Heart right ventricle (tissue), 16 donors: ENCODE measurements around the gene CAPN8. TPM values are rescaled to one million over a fixed set of nuclear protein-coding genes. Genes with fewer than 3 reads are reported as not detected.

ENCODE experiments used
- ATAC-seq, 8 donors: fragments of 200-7000 bp; cut with Tn5 transposase; one replicate each; pipeline ENCODE4 v1.9.1; 2020; ENCODE audit warnings: mild to moderate bottlenecking in 8 of 8, moderate library complexity in 8 of 8, moderate number of reproducible peaks in 1 of 8
- DNase-seq, 2 donors: peaks; one replicate each; pipeline ENCODE4 v3.0.0-alpha.2; 2020
- H3K27ac ChIP-seq, 10 donors: fragments of 200-600 bp; sonication (generic) in 2 of 10; one replicate each; pipeline versions ENCODE4 v1.5.0 to v1.8.0; 2020 to 2022; ENCODE audit warnings: mild to moderate bottlenecking in 3 of 10
- H3K27me3 ChIP-seq, 7 donors: fragments of 200-600 bp; one replicate each; pipeline ENCODE4 v1.8.0; 2021 to 2022; ENCODE audit warnings: mild to moderate bottlenecking in 2 of 7
- H3K36me3 ChIP-seq, 9 donors: fragments of 200-600 bp; sonication (generic) in 1 of 9; one replicate each; pipeline versions ENCODE4 v1.5.0 to v1.8.0; 2020 to 2022; ENCODE audit warnings: mild to moderate bottlenecking in 2 of 9
- H3K4me1 ChIP-seq, 9 donors: fragments of 200-600 bp; sonication (generic) in 1 of 9; one replicate each; pipeline versions ENCODE4 v1.5.0 to v1.8.0; 2020 to 2022; ENCODE audit warnings: mild to moderate bottlenecking in 4 of 9
- H3K4me3 ChIP-seq, 10 donors: fragments of 200-600 bp; sonication (generic) in 2 of 10; one replicate each; pipeline versions ENCODE4 v1.5.0 to v1.8.0; 2020 to 2022; ENCODE audit warnings: mild to moderate bottlenecking in 7 of 10, moderate library complexity in 2 of 10
- H3K9me3 ChIP-seq, 11 donors: fragments of 200-600 bp in 10 of 11; sonication (generic) in 2 of 11; one replicate each; pipeline versions ENCODE4 v1.5.0 to v1.8.0; 2013 to 2022; ENCODE audit warnings: mild to moderate bottlenecking in 2 of 11, control low read depth in 1 of 11, moderate library complexity in 1 of 11
- CTCF ChIP-seq, 9 donors: fragments of 200-600 bp; sonication (generic) in 2 of 9; IDR thresholded peaks; one replicate each; pipeline versions ENCODE4 v1.5.0 to v1.8.0; 2021 to 2022; ENCODE audit warnings: antibody characterized with exemption in 9 of 9, mild to moderate bottlenecking in 5 of 9, moderate library complexity in 1 of 9
- WGBS, 2 donors: extraction: QIAGEN DNeasy Blood & Tissue Kit; methylation state at CpG; one replicate each; pipeline ENCODE4 v1.1.7; 2013; ENCODE audit warnings: inconsistent platforms in 1 of 2; 5-methylcytosine and 5-hydroxymethylcytosine counted together
- intact Hi-C, 10 donors: fragments of 100-400 bp; cut with DNase I; formaldehyde crosslinking; loops; one replicate each; pipeline versions ENCODE4 v1.11.1 to v1.14.2; 2022
- polyA plus RNA-seq, 2 donors: library from polyadenylated mRNA; stranded (reverse); fragments of 200-250 nt; gene quantifications; one replicate each; pipeline ENCODE4 v1.2.3, GENCODE V29; 2013
- total RNA-seq, 10 donors: library from RNA; stranded (reverse); fragmentation: NEBNext Ultra II Directional in 3 of 10; extraction: Animal tissue kit (Norgen Biotek cat#: 25700) in 3 of 10; gene quantifications; one replicate each; pipeline versions ENCODE4 v1.2.1 to v1.2.4, GENCODE V29; 2021 to 2023
- donor health status: Arrhythmogenic right ventricular cardiomyopathy.
- donor health status: ischemic (EF 13 %, LVEDD 7.1; RV severe dilation, severe dysfunction).
- donor health status: healthy with polysubstance abuse.
- donor health status: DM: no; HTN: yes; CAD: no.
- donor health status: DM: no; HTN: no; CAD: no.
- donor health status: ischemic (EF 25% LVEDD 6.9; RV normal size, moderate dysfunction).
- donor health status: ischemic (EF 25% LVEDD 5.7; RV mildly dilated, moderate dysfunction).
- donor health status: healthy.
- donor health status: DM: yes; HTN: yes; CAD: no.
- donor health status: Ischemic cardiomyopathy.
- donor health status: ischemic (EF 35%, LVEDD 5.7; RV mildly dilated, moderate dysfunction).
- donor health status: nonischemic (EF 11% LVEDD 7.7; RV severe dilation, severe dysfunction).
- donor health status: DM: yes; HTN: yes; CAD: no.
- donor health status: PGD.
- donor health status: ischemic (EF 29% LVEDD 5.4; RV normal size, mild dysfunction).
- donor health status: nonischemic (EF 23%, LVEDD 6.1; RV moderate dilation, normal function).

The CAPN8 gene
- total and polyA plus RNA-seq, 12 donors, result 0.10 TPM; not detected in 11

DNA sequence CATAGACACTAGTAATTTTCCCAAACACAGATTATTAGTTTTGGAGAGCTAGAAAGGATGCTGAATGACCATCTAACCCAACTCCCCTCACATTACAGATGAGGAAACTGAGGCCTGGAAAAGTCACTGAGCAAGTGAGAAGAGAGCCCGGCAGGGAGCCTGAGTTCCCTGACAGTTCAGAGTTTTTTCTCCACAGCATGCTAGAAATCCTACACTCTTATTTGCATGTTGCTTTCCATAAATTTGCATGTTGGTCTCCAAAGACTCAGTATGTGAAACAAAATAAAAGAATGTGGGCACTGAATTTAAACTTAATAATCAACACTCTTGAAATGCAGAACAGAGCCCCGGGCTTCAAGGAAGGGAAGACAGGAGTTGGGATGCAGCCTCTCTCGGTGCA, 140.0 kb downstream of the CAPN8 start:
- peaks cover 0 to 3% (median 0%) of the 10 kb centered on the region in 7 donors for H3K27me3 ChIP-seq
- DNase-seq (no peak), ATAC-seq (no peak)
- no peak overlapping the region for H3K4me3 ChIP-seq
- intact Hi-C loops, result no loop called here
- no peaks in the 10 kb centered on the region for H3K36me3 ChIP-seq
- no peaks in the 10 kb centered on the region for H3K4me1 ChIP-seq
- no peak overlapping the region for H3K27ac ChIP-seq
- no peak for TF ChIP-seq CTCF (IDR thresholded peaks at IDR 0.05)
- WGBS, 2 donors, result 94% methylated on average over 3 of the region's 3 CpGs
- H3K9me3 ChIP-seq, result peaks cover 0 to 11% (median 0%) of the 10 kb centered on the region in 11 donors

- H3K4me3 ChIP-seq, result no peak overlapping the region
- peaks cover 0 to 11% (median 0%) of the 10 kb centered on the region in 11 donors for H3K9me3 ChIP-seq
- no peaks in the 10 kb centered on the region for H3K36me3 ChIP-seq
- ATAC-seq (no peak), DNase-seq (no peak)
- H3K4me1 ChIP-seq, result no peaks in the 10 kb centered on the region
- peaks cover 0 to 3% (median 0%) of the 10 kb centered on the region in 7 donors for H3K27me3 ChIP-seq
- 52 to 59% methylated on average over 4 of the region's 4 CpGs for WGBS, 2 donors
- no peak overlapping the region for H3K27ac ChIP-seq
- intact Hi-C loops, result no loop called here
- TF ChIP-seq CTCF (IDR thresholded peaks at IDR 0.05), result no peak
Observed at GRCh38 chr1:223524930-223525451, 140.5 kb downstream of the CAPN8 start.

DNA sequence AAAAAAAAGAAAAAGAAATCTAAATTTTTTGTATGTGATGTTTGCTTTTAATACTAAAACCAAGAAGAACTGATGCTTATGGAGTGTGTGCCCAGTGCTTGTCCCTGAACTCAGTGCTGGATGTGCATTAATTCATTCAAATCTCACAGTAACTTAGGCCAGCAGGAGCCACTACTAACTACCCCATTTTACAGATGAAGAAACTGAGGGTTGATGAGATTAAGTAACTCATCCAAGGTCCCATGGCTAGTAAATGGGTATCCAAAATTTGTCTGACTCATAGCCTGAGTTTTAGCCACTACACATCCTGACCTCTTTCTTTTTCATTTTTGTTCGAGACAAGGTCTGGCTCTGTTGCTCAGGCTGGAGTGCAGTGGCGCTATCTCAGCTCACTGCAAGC, 144.4 kb downstream of the CAPN8 start:
- Histone ChIP-seq H3K4me1 (no peaks in the 10 kb centered on the region), H3K9me3 (no peaks in the 10 kb centered on the region), H3K4me3 (no peak overlapping the region), H3K27me3 (peaks cover 0 to 10% (median 6%) of the 10 kb centered on the region in 7 donors), H3K36me3 (no peaks in the 10 kb centered on the region), H3K27ac (no peak overlapping the region)
- WGBS, 2 donors, result 91 to 98% methylated on average over 2 of the region's 2 CpGs
- intact Hi-C loops, result no loop called here
- TF ChIP-seq CTCF (IDR thresholded peaks at IDR 0.05), result no peak
- no peak for DNase-seq
- ATAC-seq, result no peak

DNA sequence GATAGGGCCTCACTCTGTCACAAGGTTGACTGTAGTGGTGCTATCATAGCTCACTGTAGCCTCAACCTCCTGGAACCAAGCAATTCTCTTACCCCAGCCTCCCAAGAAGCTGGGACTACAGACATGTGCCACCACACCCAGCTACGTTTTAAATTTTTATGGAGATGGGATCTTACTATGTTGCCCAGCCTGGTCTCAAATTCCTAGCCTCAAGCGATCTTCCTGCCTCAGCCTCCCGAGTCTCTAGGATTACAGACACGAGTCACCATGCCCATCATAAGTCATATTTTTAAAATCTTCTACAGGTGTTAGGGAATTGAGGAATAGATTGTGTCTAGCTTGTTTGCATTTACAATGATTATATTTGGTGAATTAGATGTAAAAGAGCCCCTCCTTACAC, 145.3 kb downstream of the CAPN8 start:
- Histone ChIP-seq H3K4me3 (no peak overlapping the region), H3K36me3 (no peaks in the 10 kb centered on the region), H3K27me3 (peaks cover 0 to 17% (median 14%) of the 10 kb centered on the region in 7 donors), H3K9me3 (no peaks in the 10 kb centered on the region), H3K4me1 (no peaks in the 10 kb centered on the region), H3K27ac (no peak overlapping the region)
- TF ChIP-seq CTCF (IDR thresholded peaks at IDR 0.05), result no peak
- intact Hi-C loops, result no loop called here
- WGBS, 2 donors, result 90% methylated on average over 4 of the region's 4 CpGs
- DNase-seq (no peak), ATAC-seq (no peak)
